Activated CD4-positive, CD25-positive, alpha-beta regulatory T cell (primary cell): Measurements from ENCODE around the gene CPLX1.
"Not testable (repeated sequence)": the region's sequence is repeated elsewhere in the genome, so short reads cannot be mapped to it uniquely, and the experiment has no call there.

Experiments used
- DNase-seq, 4 experiments: peaks; one replicate each; lab custom pipeline; 2025; lab: John Stamatoyannopoulos, UW

The CPLX1 gene

DNA sequence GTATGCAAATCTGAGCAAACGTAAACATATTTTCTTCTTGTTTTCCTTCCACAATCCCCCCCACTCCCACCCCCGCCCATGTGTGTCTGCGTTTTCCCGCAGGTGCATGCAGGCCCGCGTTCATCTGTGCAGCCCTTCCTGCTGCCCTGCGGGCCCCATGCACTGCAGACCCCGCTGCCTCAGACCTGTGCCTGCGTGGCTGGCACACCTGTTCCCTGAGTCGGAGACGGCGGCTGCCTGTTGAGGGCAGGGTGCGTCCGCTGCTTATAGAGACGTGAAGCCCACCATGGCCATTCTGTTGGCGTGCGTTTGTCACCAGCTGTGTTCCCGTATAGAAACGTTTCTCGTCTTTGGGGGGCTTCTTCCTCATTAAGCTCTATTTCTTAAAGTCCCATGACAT, 68.8 kb downstream of the CPLX1 start:
- no peak for DNase-seq

- DNase-seq: no peak
These were observed 71.5 kb downstream of the CPLX1 start for GRCh38 chr4:754221-755120.

- not testable (repeated sequence) for DNase-seq
These were observed 72.7 kb downstream of the CPLX1 start for GRCh38 chr4:753186-753585.

GRCh38 chr4:752196-752861, 73.6 kb downstream of the CPLX1 start:
- DNase-seq: no peak

DNA sequence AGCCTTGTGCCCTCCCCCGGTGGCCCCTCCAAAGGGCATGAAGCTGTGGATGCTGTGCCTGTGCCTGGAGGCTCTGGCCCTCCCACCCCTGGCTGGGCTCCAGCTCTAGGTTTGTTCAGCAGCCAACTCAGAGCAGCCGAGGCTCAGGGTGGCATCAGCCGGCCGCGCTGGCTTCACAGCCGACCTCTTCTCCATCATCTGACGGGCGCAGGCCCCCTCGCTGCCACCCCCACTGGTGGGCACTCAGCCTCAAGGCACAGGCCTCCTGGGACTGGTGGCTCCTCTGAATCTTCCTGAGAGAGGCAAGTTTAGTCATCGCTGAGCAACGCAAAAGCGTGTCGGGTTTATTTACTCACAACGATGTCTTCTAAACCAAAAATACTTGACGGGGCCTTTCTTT, 74.3 kb downstream of the CPLX1 start:
- DNase-seq: no peak

GRCh38 chr4:749698-750666, 75.9 kb downstream of the CPLX1 start:
- DNase-seq: no peak

- no peak for DNase-seq
These were observed 77.5 kb downstream of the CPLX1 start for GRCh38 chr4:748461-748860.

- no peak for DNase-seq
These were observed 78.3 kb downstream of the CPLX1 start for GRCh38 chr4:747546-748170.

GRCh38 chr4:744212-744841, 81.6 kb downstream of the CPLX1 start:
- no peak for DNase-seq

GRCh38 chr4:743463-744211, 82.3 kb downstream of the CPLX1 start:
- DNase-seq: no peak

GRCh38 chr4:742742-743311, 83.1 kb downstream of the CPLX1 start:
- DNase-seq: peak; percentile 60 to 75 (median 66)

DNA sequence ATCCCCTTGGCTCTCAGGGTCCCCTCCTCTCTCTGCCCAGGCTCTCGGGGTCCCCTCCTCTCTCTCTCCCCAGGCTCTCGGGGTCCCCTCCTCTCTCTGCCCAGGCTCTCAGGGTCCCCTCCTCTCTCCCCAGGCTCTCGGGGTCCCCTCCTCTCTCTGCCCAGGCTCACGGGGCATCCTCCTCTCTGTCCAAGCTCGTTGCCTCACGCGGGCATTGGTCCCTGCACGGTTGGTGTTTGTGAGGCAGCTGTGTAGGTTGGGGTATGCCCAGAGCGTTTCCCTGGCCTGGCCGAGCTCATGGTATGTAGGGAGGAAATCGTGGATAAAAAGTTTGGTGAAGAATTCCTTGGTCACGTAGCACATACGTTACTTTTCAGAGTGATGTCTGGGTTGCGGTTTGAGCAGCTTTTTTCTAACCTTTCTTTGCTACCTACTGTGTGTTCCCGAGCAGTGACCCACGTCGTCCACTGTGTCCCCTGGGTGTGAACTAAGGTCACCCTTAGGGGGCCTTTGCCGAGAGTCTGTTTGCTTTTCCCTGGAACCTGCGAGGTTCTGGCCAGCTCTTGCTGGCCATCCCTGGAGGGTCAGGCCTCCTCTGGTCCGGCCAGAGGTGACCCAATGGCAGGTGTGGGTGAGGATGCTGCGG, 83.7 kb downstream of the CPLX1 start:
- no peak for DNase-seq

DNA sequence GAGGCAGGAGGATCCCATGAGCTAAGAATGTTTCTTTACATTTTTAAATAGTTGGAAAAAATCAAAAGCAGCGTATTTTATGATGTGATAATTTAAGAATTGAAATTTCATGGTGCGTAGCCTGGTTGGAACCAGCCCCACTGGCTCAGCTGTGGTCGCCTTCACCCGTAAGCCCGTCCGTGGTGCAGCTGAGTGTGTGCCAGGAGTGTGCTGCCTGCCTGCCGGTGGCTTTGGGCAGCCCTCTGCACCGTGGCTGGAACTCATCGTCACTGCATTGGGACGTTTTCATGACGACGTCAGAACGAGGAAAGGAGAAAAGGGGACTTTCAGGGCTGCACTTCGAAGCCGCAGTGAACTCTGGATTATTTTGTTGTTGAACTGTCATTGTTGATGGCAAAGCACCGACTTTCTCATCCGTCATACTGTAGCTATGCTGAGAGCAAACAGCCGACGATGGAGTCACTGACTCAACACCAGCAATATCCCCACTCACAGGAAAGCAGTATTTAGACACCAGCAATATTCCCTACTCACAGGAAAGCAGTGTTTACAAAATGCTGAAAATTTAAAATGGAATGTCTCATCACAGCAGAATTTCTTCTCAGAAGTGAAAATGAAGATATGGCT, 85.2 kb downstream of the CPLX1 start:
- DNase-seq: no peak

DNA sequence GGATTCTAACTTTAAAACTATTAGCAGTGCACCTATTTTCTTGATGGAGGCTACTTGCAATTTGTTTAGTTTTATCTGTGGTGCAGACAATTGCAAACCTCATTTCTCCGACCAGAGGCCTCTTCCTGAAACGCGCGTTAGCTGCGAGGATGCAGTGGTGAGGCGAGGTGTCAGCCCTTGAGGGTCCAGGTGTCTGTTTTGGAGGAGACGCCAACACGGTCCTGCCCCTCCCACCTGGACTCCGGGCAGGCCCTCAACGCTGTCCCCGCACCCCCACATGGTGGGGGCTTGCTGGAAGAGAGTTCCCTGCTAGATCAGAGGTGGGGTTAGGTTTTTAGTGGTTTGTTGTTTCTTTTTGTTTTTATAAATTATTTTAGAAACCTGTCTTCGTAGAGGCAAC, 85.9 kb downstream of the CPLX1 start:
- DNase-seq: no peak

GRCh38 chr4:739569-739968, 86.4 kb downstream of the CPLX1 start:
- no peak for DNase-seq

DNA sequence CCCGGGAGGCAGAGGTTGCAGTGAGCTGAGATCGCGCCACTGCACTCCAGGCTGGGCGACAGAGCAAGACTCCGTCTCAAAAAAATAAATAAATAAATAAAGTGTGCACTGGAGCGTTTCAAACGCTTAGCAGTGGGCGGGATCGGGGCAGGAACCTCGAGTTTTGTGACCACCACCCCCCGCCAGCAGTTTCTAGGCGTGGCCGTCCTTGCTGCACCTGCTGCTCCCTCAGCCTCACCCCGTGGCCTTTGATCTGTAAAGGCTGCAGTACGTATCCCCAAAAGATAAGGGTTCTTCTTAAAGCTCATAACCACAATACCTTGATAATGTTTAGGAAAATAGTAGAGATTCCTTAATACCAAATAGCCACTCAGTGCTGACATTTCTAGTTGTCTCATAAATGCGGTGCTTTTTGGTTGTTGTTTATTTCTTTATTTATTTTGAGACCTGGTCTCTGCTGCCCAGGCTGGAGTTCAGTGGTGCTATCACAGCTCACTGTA, 87.1 kb downstream of the CPLX1 start:
- no peak for DNase-seq

- not testable (repeated sequence) for DNase-seq
These were observed 89.4 kb downstream of the CPLX1 start for GRCh38 chr4:736561-736960.

GRCh38 chr4:735583-735982, 90.3 kb downstream of the CPLX1 start:
- no peak for DNase-seq
